GM19328 (cell line): ENCODE measurements around the gene MRPL16.
"Not testable (repeated sequence)": the region's sequence is repeated elsewhere in the genome, so short reads cannot be mapped to it uniquely, and the experiment has no call there.

Source experiments
- ATAC-seq: cut with Tn5 transposase; IDR thresholded peaks from one replicate; pipeline ENCODE4 v1.9.1; 2021; ENCODE audit warnings: mild to moderate bottlenecking, moderate library complexity; ENCODE audit not compliant: unreplicated experiment

Gene MRPL16

GRCh38 chr11:59812220-59812619, 1.6 kb upstream of the MRPL16 start:
- ATAC-seq: no peak

GRCh38 chr11:59810911-59811259, 307 bp upstream of the MRPL16 start:
- no peak for ATAC-seq

DNA sequence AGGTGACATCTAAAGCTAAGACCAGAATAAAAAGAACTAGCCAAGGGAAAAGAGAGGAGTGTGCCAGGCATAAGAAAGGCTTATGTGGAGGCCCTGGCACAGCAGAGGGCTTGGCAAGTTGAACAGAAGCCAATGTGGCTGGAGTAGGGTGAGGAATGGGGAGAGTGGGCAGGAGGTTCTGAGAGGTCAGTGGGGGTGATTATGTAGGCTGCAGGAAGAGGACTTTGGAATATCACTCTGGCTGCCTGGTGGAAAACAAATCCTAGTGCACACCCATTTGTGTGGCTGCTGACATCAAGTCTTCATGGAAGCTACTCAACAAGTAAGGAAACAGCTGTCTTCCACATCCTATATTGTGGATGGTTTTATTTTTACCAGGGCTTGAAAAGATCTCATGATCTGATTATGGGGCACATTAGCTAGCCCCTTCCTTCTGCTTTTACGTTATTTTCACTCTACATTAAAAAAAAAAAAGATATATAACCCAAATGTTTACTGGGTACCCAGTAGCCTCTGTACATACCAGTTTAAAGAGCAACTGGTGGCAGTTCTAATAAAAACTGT, 3.4 kb downstream of the MRPL16 start:
- ATAC-seq: no peak

- no peak for ATAC-seq
Measured at GRCh38 chr11:59804061-59804460, 6.5 kb downstream of the MRPL16 start.

DNA sequence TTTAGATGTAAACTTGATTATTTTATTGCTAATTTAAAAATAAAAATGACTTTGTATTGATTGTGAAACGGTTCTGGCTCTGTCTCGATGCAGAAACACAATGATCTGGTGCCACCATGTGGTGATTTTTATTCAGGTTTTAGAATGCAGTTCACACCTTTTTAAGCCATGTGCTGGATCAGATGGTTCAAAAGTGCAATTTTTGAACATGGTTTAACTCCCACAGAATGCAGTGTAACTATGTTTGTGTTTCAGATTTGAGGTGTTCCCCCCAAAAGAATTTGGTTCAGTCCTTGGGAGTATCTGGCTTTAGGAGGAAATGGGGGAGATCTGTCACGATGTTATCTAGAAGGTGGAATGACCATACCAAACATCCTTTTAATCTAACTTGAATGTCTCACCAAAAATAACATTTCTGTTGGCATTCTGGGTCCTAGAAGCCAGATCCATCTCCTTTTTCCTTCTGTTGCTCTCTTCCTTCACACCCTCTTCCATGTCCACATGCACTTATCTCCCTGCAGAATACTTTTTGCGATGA, 7.9 kb downstream of the MRPL16 start:
- ATAC-seq: no peak

DNA sequence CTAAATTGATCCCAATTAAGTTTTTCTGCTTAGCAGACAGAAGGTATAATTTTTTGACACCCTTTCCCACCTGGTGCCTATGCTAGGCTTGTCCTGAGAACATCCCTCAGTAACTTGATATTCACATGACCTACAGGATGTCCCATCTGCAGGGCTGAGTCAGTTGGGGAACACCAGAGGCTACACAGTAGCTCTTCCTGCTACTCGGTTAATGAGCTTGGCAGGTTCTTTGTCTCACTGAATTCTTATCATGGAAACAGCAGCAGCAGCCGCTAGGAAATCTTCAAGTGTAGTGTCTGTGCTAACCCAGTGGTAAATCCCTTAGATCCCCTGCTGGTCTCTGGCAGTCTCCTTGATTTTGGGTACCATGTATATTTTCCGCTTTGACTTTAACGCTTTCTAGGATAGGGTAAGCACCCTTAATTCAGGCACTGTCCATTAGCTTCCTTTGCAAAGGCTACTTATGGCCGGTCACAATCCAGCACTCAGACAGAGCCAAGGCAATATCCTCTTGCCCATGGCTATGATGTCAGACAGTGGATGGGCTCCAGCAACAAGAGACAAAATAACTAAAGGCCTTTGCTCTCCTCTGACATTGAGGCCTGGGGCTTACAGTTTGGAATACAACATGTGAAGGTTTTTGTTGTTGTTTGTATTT, 8.5 kb downstream of the MRPL16 start:
- no peak for ATAC-seq

DNA sequence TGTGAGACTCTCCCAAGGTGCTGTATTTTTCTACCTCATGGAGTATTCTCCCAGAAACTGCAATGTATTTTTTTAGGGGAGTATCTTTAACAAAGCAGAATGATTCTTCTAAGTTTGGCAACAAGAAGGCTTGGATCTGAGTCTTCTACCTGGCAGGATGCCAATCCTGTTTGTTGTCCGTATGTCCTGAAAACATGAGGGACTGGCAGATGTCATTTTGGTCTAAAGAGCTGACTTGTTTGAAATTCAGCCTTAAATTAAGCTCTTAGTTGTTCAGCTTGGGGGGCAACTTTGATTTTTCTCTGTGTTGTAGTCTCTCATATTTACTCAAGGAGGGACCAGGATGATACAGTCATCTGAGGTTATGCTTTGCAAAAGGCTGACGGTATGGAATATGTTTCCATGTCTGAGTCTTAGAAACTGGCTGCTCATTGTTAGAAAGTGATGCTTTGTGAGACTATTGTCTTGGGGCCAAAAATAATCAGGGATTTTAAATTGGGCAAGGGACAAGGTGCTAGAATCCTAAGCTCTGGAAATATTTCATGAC, 9.3 kb downstream of the MRPL16 start:
- ATAC-seq: no peak

- ATAC-seq: no peak
Measured at GRCh38 chr11:59800390-59801025, 10.1 kb downstream of the MRPL16 start.

GRCh38 chr11:59794417-59794816, 16.2 kb downstream of the MRPL16 start:
- no peak for ATAC-seq

DNA sequence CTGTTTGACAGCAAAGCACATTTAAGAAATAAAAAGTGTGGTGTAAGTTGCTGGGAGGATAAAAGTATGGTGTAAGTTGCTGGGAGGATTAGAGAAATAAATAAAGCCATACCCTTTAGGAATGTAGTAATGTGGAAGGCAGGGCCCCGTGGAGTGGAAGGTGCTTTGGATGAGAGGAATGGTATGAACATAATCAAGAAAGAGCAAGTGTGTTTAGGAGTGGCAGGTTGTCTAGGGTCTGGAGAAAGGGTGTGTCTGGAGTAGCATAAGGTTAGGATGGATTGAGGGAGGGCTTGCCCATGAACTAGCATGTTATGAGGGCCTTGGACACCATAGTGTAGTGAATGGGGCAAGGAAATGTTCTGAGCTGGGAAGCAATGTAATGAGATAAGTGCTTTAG, 18.1 kb downstream of the MRPL16 start:
- no peak for ATAC-seq

DNA sequence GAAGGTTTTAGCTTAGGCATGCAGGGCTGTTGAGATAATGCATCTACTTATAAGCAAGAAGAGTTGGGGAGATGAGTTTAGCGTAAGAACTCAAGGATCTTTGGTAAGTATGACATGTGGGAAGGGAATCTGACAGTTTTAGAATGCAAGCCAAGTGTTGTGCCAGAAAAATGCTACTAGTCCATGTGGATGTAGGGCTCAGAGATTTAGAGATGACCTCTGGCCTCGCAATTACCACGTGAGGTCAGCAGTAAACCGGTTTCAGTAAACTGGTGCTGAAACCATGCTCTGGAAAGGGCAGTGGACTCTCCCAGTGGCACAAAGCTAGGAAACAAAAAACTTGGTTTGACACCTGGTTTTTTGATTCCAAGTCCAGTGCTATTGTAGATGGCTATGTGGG, 18.9 kb downstream of the MRPL16 start:
- no peak for ATAC-seq

DNA sequence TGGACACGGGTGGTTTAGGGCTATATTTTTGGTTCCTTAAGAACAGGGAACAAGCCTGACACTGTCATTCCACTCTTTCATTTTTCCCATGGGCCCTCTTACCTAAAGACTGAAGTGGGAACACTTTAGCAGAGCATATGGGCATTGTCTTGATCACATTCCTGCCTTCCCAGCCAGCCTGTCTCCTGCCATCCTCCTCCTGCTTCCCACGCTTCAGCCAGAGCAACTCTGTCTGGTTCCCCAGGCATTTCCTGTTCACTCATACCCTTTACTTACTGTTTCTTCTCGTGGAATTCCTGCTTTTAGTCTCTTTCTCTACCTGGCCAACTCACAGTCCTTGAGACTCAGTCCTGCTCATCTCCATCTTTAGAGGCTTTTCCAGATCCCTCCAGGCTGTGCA, 22.8 kb downstream of the MRPL16 start:
- ATAC-seq: no peak

- ATAC-seq: no peak
Measured at GRCh38 chr11:59787255-59787588, 23.4 kb downstream of the MRPL16 start.

GRCh38 chr11:59785818-59786217, 24.8 kb downstream of the MRPL16 start:
- no peak for ATAC-seq

DNA sequence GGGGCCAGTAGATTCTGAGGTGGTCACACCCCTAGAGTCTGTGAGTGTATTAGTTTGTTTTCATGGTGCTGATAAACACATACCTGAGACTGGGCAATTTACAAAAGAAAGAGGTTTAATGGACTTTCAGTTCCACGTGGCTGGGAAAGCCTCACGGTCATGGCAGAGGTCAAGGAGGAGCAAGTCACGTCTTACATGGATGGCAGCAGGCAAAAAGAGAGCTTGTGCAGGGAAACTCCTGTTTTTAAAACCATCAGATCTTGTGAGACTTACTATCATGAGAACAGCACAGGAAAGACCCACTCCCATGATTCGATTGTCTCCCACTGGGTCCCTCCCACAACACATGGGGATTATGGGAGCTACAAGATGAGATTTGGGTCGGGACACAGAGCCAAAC, 26.1 kb downstream of the MRPL16 start:
- not testable (repeated sequence) for ATAC-seq

- ATAC-seq: no peak
Measured at GRCh38 chr11:59783632-59784090, 26.9 kb downstream of the MRPL16 start.

DNA sequence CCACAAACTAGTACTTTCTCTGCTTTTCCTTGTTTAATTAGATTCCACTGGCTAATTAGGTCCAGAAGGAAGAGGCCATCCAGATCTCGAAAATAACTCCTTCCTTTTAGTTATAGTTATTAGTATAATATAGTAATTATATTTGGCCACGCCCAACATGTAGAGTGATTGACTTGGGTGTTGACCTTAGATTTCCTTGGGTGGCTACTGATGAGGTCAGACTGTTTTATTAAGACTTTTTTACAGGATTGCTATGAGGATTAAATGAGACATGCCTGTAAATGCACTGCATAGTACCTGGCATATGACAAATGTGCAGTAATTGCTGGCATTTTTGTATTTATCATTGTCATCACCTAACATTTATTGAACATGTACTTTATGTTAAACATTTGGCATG, 28.5 kb downstream of the MRPL16 start:
- no peak for ATAC-seq

DNA sequence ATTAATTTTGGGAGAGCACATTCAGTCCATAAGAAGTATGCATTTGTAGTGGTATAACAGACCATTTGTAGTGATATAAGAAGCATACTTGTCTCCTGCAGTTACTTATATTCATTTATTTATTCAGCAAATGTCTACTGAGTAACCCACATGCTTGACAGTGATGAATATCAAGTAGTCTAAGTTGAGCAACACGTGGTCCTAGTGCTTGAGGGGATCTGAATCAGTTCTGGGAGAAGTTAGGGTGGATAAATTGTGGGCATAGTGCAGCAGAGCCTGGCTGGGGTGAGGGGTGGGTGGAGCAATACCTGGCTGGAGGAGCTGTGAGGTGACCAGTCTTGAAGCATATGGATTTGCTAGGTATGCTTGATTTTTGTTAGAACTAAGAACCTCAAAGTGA, 31.1 kb downstream of the MRPL16 start:
- no peak for ATAC-seq

- ATAC-seq: no peak
Measured at GRCh38 chr11:59778122-59778521, 32.5 kb downstream of the MRPL16 start.

GRCh38 chr11:59777104-59777503, 33.5 kb downstream of the MRPL16 start:
- ATAC-seq: no peak

GRCh38 chr11:59776210-59777066, 34.1 kb downstream of the MRPL16 start:
- no peak for ATAC-seq
